Measurements from ENCODE around the gene CDCA3. TPM values are rescaled to one million over a fixed set of nuclear protein-coding genes. Genes with fewer than 3 reads are reported as not detected.

The CDCA3 gene
- total RNA-seq, 4 donors from 2014 or later: 1.2 to 2.9 (median 1.5) TPM

- no peak for DNase-seq (ENCODE audit: extremely low spot score)
- H3K4me3 ChIP-seq: no peak overlapping the region
- H3K27me3 ChIP-seq: no peaks in the 10 kb centered on the region
- H3K27ac ChIP-seq (replicated peaks in 1 of 4): no peak overlapping the region
- intact Hi-C loops (cut with DNase I): no loop called here
- H3K9me3 ChIP-seq: no peaks in the 10 kb centered on the region
- peaks cover 12 to 75% (median 48%) of the 10 kb centered on the region in 4 donors for H3K36me3 ChIP-seq
- WGBS: 82% methylated on average over 9 of the region's 10 CpGs
- peaks cover 0 to 5% (median 0%) of the 10 kb centered on the region in 4 donors for H3K4me1 ChIP-seq
- no peak for TF ChIP-seq EP300 (IDR thresholded peaks at IDR 0.05)
- no peak for TF ChIP-seq CTCF (IDR thresholded peaks at IDR 0.05)
- TF ChIP-seq POLR2A (IDR thresholded peaks at IDR 0.05; ENCODE audit: low read depth): no peak
- TF ChIP-seq POLR2AphosphoS5 (IDR thresholded peaks at IDR 0.05): no peak
These were observed 11.4 kb downstream of the CDCA3 start for GRCh38 chr12:6839482-6840201.

GRCh38 chr12:6838854-6839253 lies 12.2 kb downstream of the CDCA3 start:
- H3K4me3 ChIP-seq: no peak overlapping the region
- no peaks in the 10 kb centered on the region for H3K27me3 ChIP-seq
- TF ChIP-seq POLR2A (IDR thresholded peaks at IDR 0.05; ENCODE audit: low read depth) (no peak), POLR2AphosphoS5 (IDR thresholded peaks at IDR 0.05) (no peak), EP300 (IDR thresholded peaks at IDR 0.05) (no peak), CTCF (IDR thresholded peaks at IDR 0.05) (no peak)
- no peaks in the 10 kb centered on the region for H3K9me3 ChIP-seq
- H3K36me3 ChIP-seq: peaks cover 19 to 75% (median 45%) of the 10 kb centered on the region in 4 donors
- intact Hi-C loops (cut with DNase I): no loop called here
- no peak overlapping the region for H3K27ac ChIP-seq (replicated peaks in 1 of 4)
- 87% methylated on average over 10 of the region's 16 CpGs for WGBS
- no peak for DNase-seq (ENCODE audit: extremely low spot score)
- H3K4me1 ChIP-seq: peaks cover 0 to 5% (median 0%) of the 10 kb centered on the region in 4 donors

GRCh38 chr12:6837370-6838060 lies 13.6 kb downstream of the CDCA3 start:
- H3K9me3 ChIP-seq: no peaks in the 10 kb centered on the region
- 92% methylated on average over 17 of the region's 26 CpGs for WGBS
- DNase-seq (ENCODE audit: extremely low spot score): no peak
- H3K4me3 ChIP-seq: no peak overlapping the region
- no peak overlapping the region for H3K27ac ChIP-seq (replicated peaks in 1 of 4)
- H3K36me3 ChIP-seq: peaks cover 22 to 74% (median 40%) of the 10 kb centered on the region in 4 donors
- TF ChIP-seq EP300 (IDR thresholded peaks at IDR 0.05): no peak
- TF ChIP-seq CTCF (IDR thresholded peaks at IDR 0.05): no peak
- no peak for TF ChIP-seq POLR2A (IDR thresholded peaks at IDR 0.05; ENCODE audit: low read depth)
- no peak for TF ChIP-seq POLR2AphosphoS5 (IDR thresholded peaks at IDR 0.05)
- peaks cover 0 to 5% (median 0%) of the 10 kb centered on the region in 4 donors for H3K4me1 ChIP-seq
- intact Hi-C loops (cut with DNase I): no loop called here
- H3K27me3 ChIP-seq: no peaks in the 10 kb centered on the region

GRCh38 chr12:6836851-6837250 lies 14.2 kb downstream of the CDCA3 start:
- 83% methylated on average over 16 of the region's 16 CpGs for WGBS
- no peak overlapping the region for H3K27ac ChIP-seq (replicated peaks in 1 of 4)
- H3K36me3 ChIP-seq: peaks cover 22 to 79% (median 44%) of the 10 kb centered on the region in 4 donors
- no peaks in the 10 kb centered on the region for H3K27me3 ChIP-seq
- no peak for DNase-seq (ENCODE audit: extremely low spot score)
- H3K4me1 ChIP-seq: peaks cover 0 to 5% (median 0%) of the 10 kb centered on the region in 4 donors
- intact Hi-C loops (cut with DNase I): no loop called here
- H3K4me3 ChIP-seq: no peak overlapping the region
- no peaks in the 10 kb centered on the region for H3K9me3 ChIP-seq
- TF ChIP-seq POLR2AphosphoS5 (IDR thresholded peaks at IDR 0.05) (no peak), EP300 (IDR thresholded peaks at IDR 0.05) (no peak), POLR2A (IDR thresholded peaks at IDR 0.05; ENCODE audit: low read depth) (no peak), CTCF (IDR thresholded peaks at IDR 0.05) (no peak)
